HG02642 (cell line): ENCODE data around the gene ROCK1.
"Not testable (repeated sequence)": the region's sequence is repeated elsewhere in the genome, so short reads cannot be mapped to it uniquely, and the experiment has no call there.

Experiments
- ATAC-seq: cut with Tn5 transposase; IDR thresholded peaks from one replicate; pipeline ENCODE4 v1.9.1; 2021; ENCODE audit warnings: mild to moderate bottlenecking; ENCODE audit not compliant: unreplicated experiment, poor library complexity

ROCK1 gene

GRCh38 chr18:21111346-21112139, at the start of gene ROCK1:
Gene ROCK1, minus strand, starts transcription at chr18:21111813. Its CDS starts 903 bp downstream, at chr18:21110910.
- ATAC-seq: peak; percentile 94

GRCh38 chr18:21155443-21155842, 43.8 kb upstream of the ROCK1 start:
- ATAC-seq: no peak

GRCh38 chr18:21146016-21146415, 34.4 kb upstream of the ROCK1 start:
- no peak for ATAC-seq

- no peak for ATAC-seq
Measured at GRCh38 chr18:21145371-21145770, 33.8 kb upstream of the ROCK1 start.

- ATAC-seq: no peak
Measured at GRCh38 chr18:21141668-21142422, 30.2 kb upstream of the ROCK1 start.

- not testable (repeated sequence) for ATAC-seq
Measured at GRCh38 chr18:21137719-21138488, 26.3 kb upstream of the ROCK1 start.

GRCh38 chr18:21134895-21135294, 23.3 kb upstream of the ROCK1 start:
- no peak for ATAC-seq

GRCh38 chr18:21132398-21132918, 20.8 kb upstream of the ROCK1 start:
- ATAC-seq: no peak

- no peak for ATAC-seq
Measured at GRCh38 chr18:21131698-21132227, 20.1 kb upstream of the ROCK1 start.

- ATAC-seq: no peak
Measured at GRCh38 chr18:21129566-21130216, 18.1 kb upstream of the ROCK1 start.

GRCh38 chr18:21123290-21123926, 11.8 kb upstream of the ROCK1 start:
- ATAC-seq: no peak

- ATAC-seq: no peak
Measured at GRCh38 chr18:21118806-21119205, 7.2 kb upstream of the ROCK1 start.

- no peak for ATAC-seq
Measured at GRCh38 chr18:21117409-21118131, 6.0 kb upstream of the ROCK1 start.

- no peak for ATAC-seq
Measured at GRCh38 chr18:21115519-21116411, 4.2 kb upstream of the ROCK1 start.

GRCh38 chr18:21112543-21113105, 1.0 kb upstream of the ROCK1 start:
- ATAC-seq: no peak

GRCh38 chr18:21112140-21112473, 494 bp upstream of the ROCK1 start:
- peak; percentile 32 for ATAC-seq

GRCh38 chr18:21110713-21111345, 784 bp downstream of the ROCK1 start:
- ATAC-seq: peak; percentile 30
